Sigmoid colon (tissue), 4 donors: ENCODE measurements around the gene PROX2.

Source experiments
- EP300 ChIP-seq, 4 donors: sonication (generic); formaldehyde crosslinking; IDR thresholded peaks; one replicate each; pipeline ENCODE4 v1.6.1; 2017; ENCODE audit warnings: antibody characterized with exemption in 4 of 4
- POLR2A ChIP-seq, 2 donors: fragments of 450-650 bp; IDR thresholded peaks; one replicate each; pipeline ENCODE4 v1.6.1; 2016; ENCODE audit warnings: antibody characterized with exemption in 2 of 2, mild to moderate bottlenecking in 2 of 2, moderate library complexity in 2 of 2
- POLR2AphosphoS5 ChIP-seq, 4 donors: sonication (generic); formaldehyde crosslinking; IDR thresholded peaks; one replicate each; pipeline ENCODE4 v1.6.1; 2017; ENCODE audit warnings: antibody characterized with exemption in 4 of 4
- TF ChIP-seq, protein P1 (sequence below), 4 experiments: fragments of 450-650 bp in 3 of 4; fragments of 200-600 bp in 1 of 4; IDR thresholded peaks; one replicate each; pipeline ENCODE4 v1.5.1; 2016 to 2019; ENCODE audit warnings: antibody characterized with exemption in 4 of 4, mild to moderate bottlenecking in 3 of 4, moderate library complexity in 2 of 4

DNA sequence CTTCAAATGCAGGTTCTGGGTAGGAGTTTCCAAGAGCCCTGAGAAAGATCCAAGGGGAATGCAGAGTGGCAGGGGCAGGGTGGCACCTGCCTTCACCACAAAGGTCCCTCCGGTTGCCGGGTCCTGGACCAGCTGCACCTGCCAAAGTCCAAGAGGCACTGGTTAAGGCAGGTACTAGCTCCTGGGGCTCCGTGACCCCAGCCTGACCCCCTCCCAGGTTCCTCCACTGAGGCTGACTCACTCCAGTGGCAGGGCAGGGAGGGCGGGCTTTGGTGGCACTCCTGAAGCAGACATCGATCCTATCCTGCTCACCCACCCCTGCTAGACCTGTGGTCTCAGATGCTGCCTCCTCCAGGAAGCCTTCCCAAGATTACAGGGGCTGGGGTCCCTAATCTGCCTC, 35.8 kb upstream of the PROX2 start:
- TF ChIP-seq POLR2A (IDR thresholded peaks at IDR 0.05): no peak
- no peak for TF ChIP-seq POLR2AphosphoS5 (IDR thresholded peaks at IDR 0.05)
- TF ChIP-seq, protein P1, sequence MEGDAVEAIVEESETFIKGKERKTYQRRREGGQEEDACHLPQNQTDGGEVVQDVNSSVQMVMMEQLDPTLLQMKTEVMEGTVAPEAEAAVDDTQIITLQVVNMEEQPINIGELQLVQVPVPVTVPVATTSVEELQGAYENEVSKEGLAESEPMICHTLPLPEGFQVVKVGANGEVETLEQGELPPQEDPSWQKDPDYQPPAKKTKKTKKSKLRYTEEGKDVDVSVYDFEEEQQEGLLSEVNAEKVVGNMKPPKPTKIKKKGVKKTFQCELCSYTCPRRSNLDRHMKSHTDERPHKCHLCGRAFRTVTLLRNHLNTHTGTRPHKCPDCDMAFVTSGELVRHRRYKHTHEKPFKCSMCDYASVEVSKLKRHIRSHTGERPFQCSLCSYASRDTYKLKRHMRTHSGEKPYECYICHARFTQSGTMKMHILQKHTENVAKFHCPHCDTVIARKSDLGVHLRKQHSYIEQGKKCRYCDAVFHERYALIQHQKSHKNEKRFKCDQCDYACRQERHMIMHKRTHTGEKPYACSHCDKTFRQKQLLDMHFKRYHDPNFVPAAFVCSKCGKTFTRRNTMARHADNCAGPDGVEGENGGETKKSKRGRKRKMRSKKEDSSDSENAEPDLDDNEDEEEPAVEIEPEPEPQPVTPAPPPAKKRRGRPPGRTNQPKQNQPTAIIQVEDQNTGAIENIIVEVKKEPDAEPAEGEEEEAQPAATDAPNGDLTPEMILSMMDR (IDR thresholded peaks at IDR 0.05): no peak
- no peak for TF ChIP-seq EP300 (IDR thresholded peaks at IDR 0.05)
